GM11168 (cell line): ENCODE measurements around the gene NCAM2.

Source experiments
- in situ Hi-C: fragments of 300-500 bp; cut with MboI; formaldehyde crosslinking; loops from one replicate; pipeline ENCODE4 v1.12.0; 2022; ENCODE audit warnings: low sequenced_read_pairs; ENCODE audit not compliant: unreplicated experiment

Gene NCAM2

DNA sequence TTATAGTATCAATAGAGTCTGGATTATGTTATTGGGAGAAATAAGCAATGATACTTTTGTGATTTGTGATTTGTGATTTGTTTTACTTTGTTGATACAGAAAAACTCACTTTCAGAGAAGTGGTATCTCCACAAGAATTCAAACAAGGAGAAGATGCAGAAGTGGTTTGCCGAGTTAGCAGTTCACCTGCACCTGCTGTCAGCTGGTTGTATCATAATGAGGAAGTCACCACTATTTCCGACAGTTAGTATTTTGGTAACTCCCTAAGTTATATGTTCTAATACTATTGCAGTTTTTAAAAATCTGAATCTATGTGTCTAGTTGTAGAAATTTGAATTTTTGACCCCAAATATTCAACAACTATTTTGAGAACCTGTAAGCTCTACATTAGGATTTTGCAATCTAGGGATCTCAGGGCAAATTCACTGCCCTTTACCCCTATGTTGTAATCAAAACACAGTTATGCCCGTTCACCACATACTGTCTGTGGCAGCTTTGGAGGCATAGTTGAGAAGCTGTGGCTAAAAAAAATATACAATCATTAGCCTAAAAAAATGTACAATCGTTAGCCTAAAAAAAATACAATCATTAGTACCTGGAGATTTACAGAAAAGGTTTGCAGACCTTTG, 288.1 kb downstream of the NCAM2 start:
- in situ Hi-C loops = no loop called here

DNA sequence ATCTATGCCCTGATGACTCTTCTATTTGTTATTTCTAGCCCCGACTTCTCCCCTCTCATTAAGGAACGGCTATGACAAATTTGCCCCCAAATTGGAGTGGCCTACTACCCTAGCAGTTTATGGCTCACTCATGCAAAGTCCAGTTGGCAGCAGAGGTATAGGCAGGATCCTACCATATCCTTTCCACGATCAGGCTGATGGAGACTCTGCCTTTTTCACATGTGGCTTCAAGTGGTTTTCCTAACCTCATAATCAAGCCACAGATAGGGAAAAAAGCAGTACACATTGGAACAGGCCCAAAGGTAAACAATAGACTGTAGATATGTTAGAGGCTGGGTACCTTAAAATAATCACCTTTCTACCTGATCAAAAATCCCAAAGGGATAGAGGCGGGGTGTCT, 292.5 kb downstream of the NCAM2 start:
- in situ Hi-C loops = no loop called here

DNA sequence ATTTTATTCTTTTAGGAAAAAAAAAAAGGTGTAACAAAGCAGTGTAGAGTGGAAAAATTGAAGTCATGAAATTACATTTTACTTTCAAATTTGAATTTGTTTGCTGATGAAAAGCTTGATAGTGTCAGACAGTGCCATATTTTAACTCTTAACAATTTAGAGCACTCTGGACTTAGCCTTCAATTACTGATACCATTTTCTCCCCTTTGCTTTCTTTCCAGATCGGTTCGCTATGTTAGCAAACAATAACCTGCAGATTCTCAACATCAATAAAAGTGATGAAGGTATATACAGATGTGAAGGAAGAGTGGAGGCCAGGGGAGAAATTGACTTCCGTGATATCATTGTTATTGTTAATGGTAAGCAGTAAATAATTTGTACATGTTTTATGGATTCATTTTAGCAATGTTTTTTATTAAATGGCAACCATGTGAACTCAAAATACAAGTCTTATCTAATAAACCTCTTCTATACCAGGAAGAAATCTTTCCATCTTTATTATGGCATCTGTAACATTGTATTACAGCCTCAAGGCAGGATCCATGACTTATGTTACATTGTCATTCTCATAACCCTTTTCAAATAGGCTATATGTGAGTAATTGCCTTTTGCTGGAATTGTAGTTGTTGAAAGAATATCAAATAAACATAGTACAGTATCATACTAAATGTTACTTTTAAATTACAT, 293.8 kb downstream of the NCAM2 start:
- in situ Hi-C loops = no loop called here

DNA sequence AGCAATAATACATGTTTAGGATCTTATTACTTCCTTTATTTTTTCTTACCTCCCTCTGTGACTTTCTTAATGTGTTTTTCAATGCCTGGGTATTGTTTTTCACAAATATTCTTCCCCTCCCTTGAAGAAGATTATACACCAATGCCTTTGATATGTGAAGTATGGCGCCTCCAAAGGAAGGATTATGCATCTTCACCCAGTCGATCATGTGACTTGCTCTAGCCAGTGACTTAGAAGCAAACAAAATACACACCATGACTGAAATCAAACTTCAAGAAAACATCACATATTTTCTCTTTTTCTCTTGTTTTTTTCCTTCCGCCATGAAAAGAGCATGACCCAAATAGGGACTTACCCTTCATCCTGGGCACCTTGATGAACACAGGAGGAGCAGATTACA, 297.1 kb downstream of the NCAM2 start:
- in situ Hi-C loops = no loop called here

DNA sequence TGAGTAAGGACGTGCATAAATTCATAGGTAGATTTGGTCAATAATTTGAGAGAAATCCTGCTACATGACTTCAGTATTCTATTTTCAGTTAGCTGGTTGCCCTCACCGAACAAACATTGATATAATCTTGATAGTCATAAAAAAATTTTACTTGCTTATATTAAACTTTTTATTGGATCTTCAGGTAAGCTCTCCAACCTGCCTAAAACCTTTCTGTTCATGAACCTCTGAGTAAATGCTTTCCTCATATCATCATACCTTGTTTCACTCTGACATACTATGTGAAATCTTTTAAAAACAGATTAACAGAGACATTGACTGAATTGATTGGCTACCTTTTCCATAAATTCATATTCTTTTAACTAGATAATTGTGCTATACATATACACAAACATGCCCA, 299.0 kb downstream of the NCAM2 start:
- in situ Hi-C loops = no loop called here

DNA sequence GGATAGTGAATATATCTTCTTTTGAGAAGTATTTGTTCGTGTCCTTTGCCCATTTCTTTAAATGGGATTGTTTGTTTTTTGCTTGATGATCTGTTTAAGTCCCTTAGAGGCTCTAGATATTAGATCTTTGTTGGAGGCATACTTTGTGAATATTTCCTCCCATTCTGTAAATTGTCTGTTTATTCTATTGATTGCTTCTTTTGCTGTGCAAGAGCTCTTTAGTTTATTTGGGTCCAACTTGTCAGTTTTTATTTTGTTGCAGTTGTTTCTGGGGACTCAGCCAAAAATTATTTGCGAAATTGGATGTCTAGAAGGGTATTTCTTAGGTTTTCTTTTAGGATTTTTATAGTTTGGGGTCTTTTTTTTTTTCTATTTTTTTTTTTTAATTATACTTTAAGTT, 302.8 kb downstream of the NCAM2 start:
- in situ Hi-C loops = no loop called here

DNA sequence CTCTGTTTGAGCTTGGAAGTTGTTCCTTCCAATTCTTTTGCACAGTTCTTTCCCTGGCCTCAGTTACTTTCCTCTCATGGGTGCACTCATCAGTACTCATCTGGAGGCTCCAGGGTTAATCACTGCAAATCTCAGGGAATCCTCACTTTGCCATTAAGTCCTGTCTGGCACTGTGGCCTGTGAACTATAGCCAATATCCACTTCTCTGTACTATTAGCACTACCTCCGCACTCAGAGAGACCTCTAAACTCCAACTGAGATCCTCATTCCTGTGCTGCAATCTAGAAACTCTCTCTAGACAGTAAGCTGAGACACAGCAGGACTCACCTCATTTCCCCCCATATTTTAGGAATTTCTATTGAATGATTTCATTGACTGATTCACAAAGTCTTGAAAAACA, 311.3 kb downstream of the NCAM2 start:
- in situ Hi-C loops = no loop called here

DNA sequence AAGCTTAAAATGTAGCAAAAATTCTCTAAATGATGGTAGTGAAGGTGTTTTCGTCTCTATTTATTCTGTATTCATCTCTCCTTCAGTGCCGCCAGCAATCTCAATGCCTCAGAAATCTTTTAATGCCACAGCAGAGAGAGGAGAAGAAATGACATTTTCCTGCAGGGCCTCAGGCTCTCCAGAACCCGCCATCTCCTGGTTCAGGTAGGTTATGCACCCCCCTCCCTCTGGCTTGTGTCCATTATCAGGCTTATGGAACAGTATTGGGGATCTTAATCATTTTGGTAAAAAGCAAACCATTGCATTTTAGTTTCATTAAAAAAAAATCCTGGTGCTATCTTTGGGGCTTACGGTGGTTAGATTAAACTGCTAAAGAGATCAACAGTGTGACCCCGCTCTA, 326.1 kb downstream of the NCAM2 start:
- in situ Hi-C loops = no loop called here

DNA sequence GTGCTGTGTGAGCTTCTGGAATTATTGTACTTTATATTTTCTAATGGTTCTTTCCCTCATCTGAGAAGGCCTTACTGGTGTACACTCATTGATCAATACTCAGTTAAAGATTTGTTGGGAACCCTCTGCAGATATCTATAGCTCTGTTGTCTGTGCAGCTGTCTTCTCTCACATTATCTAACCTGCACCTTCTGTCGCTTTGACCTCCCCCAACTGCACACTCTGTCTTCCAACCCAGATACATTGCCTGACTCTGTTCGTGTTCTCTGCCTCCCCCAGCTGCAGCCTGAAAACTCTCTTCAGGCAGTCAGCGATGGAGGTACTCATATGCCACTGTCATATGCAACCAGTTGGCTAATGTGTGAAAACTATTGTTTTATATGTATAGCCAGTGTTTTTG, 334.3 kb downstream of the NCAM2 start:
- in situ Hi-C loops = no loop called here

DNA sequence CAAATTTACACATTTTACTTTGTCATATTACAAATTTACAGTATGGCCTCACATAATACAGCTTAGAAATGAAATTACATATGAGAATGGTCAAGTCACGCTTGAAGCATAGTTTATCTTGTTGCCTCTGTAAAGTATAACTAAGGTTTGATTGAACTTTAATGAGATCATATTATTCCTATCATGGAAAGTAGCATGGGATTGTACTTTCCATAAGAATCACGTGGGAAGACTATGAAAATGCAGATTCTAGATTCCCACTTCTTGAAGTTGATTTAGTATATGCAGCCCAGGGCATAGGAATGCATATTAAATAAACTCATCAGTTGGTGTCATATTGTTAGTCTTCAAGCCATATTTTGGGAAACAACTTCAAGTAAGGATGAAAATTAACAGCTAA, 342.8 kb downstream of the NCAM2 start:
- in situ Hi-C loops = no loop called here

DNA sequence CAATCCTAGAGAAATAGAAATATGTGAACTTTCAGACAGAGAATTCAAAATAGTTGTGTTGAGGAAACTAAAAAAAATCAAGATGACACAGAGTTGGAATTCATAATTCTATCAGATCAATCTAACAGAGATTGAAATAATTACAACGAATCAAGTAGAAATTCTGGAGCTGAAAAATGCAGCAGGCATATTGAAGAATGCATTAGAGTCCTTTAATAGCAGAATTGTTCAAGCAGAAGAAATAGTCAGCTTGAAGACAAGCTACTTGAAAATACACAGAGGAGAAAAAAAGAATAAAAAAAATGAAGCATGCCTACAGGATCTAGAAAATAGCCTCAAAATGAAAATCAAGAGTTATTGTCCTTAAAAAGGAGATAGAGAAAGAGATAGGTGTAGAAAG, 347.1 kb downstream of the NCAM2 start:
- in situ Hi-C loops = no loop called here

DNA sequence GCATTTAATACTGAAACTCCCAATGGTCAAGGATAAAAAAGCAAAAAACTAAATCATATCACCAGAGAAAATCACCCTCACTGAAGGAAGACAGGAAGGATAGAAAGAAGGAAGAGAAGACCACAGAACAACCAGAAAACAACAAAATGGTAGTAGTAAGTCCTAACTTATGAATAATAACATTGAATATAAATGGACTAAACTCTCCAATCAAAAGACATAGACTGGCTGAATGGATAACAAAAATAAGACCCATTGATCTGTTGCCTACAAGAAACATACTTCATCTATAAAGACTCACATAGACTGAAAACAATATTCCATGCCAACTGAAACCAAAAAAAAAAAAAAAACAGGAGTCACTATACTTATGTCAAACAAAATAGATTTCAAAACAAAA, 347.7 kb downstream of the NCAM2 start:
- in situ Hi-C loops = no loop called here

DNA sequence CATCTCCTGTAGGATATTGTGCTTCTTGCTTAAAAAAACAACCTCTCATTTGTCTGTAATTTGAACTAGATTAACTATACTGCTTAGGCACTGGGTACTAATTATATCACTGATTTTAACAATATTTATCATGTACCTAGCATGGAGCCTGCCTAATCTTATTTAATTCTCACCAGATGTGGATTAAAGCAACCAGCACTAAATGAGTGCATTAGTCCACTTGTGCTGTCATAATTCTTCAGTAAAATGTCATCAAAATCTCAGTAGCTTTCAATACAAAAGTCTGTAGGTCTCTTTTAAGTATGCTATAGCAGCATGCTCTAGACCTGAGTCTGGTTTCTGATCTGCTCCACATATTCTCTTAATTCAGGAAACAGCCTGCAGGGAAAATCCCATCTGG, 368.1 kb downstream of the NCAM2 start:
- in situ Hi-C loops = no loop called here

DNA sequence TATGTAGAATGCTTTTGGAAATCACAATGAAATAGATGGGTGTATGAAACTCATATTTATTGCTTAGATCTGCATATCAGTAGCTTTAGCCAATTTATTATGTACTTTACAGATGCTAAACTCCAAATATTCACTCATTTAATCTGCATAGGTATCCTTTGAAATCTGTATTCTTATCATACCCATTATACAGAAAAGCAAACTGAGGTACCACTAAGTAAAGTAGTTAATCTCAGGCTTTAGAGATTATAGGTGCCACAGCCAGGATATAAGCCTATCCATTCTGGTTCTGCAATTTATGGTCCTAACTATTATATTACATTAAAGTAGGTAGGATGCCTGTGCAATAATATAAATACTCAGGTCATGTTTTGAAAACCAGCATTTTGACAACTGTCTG, 369.4 kb downstream of the NCAM2 start:
- in situ Hi-C loops = no loop called here

DNA sequence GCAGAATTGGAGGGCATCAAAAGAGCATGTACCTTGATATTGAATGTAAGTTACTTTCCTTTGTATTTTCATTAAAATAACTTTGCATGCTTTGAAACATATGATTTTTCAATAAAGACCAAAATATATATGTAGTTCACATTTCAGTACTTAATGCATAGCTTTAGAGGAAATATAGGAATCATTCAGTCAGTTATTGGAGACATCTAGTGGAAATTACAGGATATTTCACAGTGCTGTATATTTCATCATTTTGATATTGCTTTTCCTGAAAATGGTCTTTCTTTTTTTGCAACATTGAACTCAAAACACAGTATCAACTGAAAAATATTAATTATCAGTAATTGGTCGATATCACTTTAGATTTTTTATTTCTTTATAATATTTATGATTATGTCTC, 375.8 kb downstream of the NCAM2 start:
- in situ Hi-C loops = no loop called here

DNA sequence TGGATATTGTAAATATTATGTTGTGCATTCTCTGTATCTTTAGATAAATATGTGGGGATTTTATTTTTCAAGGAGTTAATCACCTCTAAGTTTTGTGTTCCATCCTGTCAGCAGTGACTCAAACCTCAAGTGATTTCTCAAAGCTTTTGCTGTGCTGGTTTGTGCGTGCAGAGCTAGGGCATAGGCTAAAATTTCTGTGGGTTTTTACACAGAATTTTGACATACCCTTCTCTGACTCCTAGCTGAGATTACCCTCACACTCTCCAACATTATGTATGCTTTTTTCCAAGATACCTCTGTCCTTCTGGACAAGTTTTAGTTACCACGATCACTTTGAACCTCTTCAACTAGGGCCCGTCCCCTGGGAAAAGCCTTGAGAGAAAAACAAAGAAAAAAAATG, 384.9 kb downstream of the NCAM2 start:
- in situ Hi-C loops = no loop called here

DNA sequence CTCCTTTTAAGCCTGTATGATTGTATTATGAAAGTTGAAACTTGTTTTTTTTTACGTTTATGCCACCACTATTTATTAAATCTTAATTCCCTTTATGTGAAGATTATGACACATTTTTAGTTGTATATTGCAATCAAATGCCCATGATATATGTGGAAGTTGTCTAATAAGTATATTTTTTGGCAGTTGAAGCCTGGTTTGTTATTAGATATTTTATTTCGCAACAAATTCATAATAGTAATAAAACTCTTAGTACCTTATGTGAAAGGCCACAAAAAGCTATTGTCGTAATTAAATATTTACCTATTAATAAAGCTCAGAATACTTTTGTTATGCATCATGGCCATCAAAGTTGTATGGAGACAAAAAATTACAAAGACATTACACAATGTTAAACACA, 386.8 kb downstream of the NCAM2 start:
- in situ Hi-C loops = no loop called here

DNA sequence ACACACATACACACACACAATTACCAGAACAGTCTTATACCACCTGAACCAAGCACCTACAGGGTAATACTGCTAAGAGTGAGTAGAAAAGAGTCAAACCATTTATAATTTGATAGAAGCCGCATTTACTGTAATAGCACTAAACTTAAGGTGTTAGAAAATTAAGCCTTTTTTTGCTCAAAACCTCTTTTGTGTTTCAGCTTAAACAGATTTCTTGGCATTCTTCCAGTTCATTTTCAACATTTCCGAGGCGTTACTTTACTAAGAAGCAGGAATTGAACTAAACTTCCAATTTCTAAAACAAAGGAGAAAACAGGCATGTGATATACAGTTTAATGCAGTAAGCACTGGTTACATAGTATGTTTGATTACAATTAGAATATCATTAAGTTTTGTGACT, 387.2 kb downstream of the NCAM2 start:
- in situ Hi-C loops = no loop called here

DNA sequence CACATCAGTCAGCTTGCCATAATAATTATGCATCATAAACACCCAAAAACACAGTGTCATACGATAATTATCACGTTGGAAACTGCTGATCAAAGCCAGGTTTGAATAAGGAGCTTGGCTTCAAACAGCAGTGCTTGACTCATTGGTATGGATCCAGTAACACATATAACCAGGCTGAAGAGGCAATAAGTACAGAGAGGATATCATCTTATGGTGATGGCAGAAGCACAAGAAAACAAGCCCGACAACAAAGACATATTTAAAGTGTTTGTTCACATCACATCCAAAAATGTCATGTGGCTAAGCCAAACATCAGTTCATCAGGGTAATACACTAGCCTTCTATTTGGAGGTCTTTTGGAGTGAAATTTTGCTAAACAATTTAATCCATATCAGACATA, 389.7 kb downstream of the NCAM2 start:
- in situ Hi-C loops = no loop called here

DNA sequence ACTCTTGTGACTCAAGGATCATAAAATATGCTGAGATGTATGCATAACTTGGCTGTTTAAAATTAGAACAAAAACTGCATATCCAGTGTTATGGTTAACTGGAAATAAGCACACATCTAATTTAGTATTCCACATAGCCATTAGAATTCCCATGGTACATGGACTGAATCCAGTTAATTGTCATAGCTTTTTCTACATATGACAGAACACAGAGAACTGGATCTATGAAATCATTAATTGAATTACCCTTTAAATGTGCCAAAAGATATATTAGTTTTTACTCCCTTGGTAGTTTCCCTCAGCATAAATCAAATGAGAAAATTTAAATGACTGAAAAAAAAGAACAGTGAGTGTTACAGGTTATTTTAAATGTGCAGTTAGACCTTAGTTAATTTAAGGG, 395.9 kb downstream of the NCAM2 start:
- in situ Hi-C loops = no loop called here

DNA sequence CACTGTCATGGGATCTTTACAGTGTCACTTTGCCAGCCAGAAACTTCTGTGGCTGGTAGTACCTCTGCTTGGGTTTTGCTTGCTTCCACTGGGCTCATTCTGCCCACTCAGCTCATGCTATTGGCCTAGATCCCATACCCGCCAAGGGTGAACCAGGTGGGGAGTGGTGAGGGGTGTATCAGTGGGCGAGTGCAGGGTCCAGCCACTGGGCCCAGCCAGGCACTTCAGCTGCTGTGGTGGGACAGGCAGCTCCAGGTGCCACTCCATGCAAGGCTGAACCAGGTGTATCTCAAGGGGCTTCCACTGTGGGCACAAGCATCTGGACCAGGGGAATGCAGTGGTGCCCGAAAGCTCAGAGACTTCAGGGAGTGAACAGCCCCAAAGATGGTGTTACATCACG, 398.2 kb downstream of the NCAM2 start:
- in situ Hi-C loops = no loop called here

DNA sequence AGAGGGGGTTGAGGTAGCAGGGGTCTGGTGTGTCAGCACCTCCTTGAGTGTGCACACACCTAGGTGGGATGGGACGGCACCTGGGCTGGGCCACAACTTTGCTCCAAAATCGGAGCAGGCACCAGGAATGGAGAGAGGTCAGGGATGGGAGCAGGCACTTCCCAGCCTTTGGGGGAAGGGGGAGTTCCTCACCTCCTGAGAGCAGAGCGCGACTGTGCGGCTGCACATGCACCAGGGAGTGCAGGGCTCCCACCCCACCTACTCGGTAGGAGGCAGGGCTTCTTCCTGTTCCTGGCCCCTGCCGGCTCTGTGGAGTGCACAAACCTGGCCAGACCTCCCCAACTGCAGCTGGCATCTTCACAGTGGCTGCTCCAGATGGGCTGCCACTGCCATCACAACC, 399.3 kb downstream of the NCAM2 start:
- in situ Hi-C loops = no loop called here
